SHP77 treated with DMSO at 0.1 percent for 48 hours (cell line): ENCODE measurements around the gene PPM1G.
A peak's percentile ranks its signal among the peaks of the same experiment; 100 is the strongest.
"Not testable (repeated sequence)": the region's sequence is repeated elsewhere in the genome, so short reads cannot be mapped to it uniquely, and the experiment has no call there.

Experiments used
- DNase-seq: peaks from one replicate; lab custom pipeline; 2025; lab: John Stamatoyannopoulos, UW

Gene PPM1G, protein sequence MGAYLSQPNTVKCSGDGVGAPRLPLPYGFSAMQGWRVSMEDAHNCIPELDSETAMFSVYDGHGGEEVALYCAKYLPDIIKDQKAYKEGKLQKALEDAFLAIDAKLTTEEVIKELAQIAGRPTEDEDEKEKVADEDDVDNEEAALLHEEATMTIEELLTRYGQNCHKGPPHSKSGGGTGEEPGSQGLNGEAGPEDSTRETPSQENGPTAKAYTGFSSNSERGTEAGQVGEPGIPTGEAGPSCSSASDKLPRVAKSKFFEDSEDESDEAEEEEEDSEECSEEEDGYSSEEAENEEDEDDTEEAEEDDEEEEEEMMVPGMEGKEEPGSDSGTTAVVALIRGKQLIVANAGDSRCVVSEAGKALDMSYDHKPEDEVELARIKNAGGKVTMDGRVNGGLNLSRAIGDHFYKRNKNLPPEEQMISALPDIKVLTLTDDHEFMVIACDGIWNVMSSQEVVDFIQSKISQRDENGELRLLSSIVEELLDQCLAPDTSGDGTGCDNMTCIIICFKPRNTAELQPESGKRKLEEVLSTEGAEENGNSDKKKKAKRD

DNA sequence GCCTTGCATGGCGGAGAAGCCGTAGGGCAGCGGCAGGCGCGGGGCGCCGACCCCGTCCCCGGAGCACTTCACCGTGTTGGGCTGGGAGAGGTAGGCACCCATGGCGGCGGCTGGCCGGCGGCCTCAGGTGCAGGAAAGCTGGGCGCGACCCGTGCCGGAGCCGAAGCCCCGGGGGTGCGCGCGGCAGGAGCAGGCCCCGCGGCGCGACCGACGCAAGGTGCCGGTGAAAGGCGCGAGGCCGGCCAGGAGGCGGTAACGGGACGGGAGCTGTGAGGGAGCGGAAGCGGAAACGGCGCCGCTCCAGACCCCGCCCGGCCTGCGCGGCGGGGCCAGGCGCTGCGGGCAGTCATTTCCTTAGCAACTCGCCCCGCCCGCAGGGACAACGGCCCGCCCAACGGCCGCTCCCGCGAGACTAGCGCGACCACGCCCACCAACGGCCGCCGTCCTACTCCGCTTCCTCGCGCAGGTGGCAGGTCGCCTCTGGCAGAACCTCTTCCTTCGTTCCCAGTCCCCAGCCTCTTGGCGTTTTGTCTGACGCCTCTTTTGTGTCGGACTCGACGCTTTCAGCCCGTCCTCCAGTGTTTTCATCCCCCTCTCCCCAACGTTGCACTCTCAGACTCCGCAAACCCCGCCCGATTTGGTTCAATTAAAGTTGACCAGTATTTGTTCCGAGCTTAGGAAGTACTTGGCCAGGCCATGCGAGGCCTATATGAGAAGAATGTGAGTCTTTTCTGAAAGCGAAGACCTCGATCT lies at the start of gene PPM1G:
PPM1G (minus strand) TSS at position 271 of the 753 bp plus-strand sequence; CDS start at position 102, 169 bp downstream.
- DNase-seq = peak; percentile 75

DNA sequence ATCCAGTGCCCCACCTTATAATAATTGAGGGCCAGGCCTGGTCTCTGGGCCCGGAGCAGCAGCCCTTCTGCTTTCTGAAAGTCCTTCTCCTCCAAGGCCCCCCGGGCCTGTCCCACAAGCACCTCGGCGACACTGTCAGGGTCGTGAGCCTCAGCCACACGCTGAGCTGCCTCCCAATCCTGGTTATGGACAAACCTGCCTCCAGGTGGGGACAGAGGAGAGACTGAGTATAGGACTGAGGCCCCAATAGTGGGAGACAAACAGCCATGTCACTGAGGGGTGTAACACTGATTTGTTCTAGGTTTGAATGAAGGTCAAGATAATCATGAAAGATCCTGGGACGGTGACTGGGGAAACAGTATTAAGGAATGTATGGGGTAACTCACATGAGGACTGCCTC lies 44.6 kb upstream of the PPM1G start:
- no peak for DNase-seq

DNA sequence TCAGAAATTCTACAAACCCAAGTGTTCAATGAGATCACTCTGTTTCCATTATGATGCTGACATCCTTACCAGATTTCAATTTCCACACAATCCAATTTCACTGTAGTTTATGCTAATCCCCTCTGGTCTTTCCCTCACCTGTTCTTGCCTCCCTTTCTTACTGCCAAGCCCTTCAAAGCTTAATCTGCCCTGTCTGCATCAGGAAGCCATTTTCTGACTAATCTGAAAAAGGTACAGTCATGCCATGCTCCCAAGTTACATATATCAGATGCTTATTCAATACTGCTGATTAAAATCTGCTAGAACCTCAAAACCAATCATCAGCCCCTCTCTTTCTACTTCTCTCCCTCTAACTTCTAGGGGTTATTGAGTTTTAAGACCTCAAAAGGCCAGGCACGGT lies 41.7 kb upstream of the PPM1G start:
- no peak for DNase-seq

DNA sequence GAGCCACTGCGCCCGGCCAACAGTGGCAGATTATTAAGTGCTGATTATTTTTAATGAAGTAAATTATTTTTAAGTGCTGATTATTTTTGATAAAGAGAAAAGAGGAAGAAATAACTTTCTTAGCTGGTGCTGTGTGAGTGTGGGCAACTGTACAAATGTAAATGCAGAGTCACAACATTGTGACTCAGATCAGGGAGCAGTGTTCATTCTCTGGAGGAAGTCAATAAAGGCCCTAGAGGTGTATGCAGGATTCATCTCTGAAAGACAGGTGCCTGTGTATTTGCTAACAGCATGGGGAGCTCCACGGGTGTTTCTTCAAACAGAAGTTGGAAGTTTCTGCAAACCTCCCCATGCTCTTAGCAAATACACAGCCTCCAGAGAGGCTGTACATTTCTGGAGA lies 39.0 kb upstream of the PPM1G start:
- DNase-seq = no peak

DNA sequence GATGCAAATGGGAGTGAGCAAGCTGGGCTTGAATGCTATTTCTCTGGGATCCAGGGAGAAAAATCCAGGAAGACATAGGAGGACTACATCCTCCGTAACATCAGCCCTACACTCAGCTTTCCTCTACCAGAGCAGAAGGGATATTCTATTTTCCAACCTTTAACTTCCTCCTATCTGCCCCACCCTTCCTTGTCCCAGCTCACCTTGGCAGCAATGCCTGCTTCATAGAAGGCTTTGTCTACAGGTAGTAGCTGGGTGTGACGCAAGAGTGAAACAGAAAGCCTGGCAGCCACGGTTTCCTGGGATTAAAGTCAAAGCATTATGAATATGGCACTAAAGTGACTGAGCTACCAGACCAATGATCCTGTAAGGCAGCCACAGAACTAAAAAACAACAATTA lies 36.7 kb upstream of the PPM1G start:
- DNase-seq = no peak

DNA sequence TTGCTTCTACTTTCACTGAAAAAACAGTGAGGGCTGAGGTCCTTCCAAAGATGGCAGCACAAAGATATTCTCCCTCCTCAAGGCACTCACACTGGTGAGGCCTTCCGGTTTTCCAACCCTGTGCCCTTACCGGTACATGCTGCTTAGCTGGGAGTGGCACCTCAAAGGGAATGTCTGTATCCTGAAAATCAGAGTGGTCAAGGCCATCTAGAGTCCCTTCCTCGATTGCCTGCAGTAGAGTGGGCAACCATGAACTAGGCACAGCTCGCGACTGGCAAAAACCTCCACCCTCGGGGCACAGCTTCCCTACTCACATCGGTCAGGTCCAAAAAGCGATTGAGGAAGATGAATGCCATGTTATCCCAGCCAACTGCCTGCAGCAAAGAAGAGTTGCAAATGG lies 36.2 kb upstream of the PPM1G start:
- no peak for DNase-seq

DNA sequence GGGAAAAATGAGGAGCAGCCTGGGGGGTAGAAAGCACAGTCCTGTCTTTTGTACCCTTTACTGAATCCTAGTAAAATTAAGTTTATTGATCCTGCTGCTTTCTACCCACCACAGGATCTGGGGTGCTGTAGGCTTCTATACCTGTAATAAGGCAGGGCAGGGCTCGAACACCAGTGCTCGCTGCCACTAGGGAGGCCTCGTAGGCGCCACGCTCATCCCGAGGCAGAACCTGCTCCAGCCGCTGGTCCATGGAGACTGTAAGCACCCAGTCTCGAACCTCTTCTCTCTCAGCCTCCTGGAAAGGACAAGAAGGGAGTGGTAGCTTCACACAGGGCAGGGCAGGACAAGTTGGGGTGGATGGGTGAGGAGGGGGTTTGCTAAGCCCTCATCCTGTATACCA lies 35.8 kb upstream of the PPM1G start:
- DNase-seq = no peak

DNA sequence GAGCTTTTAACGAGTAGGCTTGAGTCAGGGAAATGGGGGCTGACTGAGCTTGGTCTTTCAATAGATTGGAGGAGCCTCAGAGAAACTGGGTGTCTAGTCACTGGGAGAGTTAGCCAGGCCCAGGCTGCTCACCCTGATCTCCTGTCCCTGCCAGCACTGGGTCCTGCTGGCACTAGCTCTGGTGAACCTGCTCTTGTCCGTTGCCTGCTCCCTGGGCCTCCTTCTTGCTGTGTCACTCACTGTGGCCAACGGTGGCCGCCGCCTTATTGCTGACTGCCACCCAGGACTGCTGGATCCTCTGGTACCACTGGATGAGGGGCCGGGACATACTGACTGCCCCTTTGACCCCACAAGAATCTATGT lies 33.5 kb upstream of the PPM1G start:
- no peak for DNase-seq

DNA sequence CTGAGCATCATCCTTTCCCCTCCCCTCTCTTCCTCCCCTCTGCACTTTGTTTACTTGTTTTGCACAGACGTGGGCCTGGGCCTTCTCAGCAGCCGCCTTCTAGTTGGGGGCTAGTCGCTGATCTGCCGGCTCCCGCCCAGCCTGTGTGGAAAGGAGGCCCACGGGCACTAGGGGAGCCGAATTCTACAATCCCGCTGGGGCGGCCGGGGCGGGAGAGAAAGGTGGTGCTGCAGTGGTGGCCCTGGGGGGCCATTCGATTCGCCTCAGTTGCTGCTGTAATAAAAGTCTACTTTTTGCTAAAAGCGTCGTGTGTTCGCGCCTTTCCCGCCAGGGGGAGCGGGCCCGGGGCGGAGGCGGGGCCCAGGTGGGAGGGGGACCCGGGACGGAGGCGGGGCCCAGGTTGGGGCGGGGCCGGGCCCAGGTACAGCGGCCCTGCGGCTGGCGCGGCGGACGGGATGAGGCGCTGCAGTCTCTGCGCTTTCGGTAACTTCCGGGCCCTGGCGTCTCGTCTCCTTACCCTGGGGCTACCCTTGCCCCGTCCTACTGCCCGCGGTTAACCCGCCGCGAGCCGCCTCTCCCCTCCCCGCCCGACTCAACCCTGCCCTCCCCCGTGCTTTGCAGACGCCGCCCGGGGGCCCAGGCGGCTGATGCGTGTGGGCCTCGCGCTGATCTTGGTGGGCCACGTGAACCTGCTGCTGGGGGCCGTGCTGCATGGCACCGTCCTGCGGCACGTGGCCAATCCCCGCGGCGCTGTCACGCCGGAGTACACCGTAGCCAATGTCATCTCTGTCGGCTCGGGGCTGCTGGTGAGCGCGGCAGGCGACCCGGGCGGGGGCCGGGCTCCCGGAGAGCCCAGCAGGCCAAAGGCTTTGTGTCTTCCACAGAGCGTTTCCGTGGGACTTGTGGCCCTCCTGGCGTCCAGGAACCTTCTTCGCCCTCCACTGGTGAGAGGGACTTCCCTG lies 32.8 kb upstream of the PPM1G start, which contains the start of gene KRTCAP3:
KRTCAP3 (plus strand) TSS at position 424 of the 962 bp plus-strand sequence; CDS start at position 456, 32 bp downstream.
- DNase-seq = no peak

DNA sequence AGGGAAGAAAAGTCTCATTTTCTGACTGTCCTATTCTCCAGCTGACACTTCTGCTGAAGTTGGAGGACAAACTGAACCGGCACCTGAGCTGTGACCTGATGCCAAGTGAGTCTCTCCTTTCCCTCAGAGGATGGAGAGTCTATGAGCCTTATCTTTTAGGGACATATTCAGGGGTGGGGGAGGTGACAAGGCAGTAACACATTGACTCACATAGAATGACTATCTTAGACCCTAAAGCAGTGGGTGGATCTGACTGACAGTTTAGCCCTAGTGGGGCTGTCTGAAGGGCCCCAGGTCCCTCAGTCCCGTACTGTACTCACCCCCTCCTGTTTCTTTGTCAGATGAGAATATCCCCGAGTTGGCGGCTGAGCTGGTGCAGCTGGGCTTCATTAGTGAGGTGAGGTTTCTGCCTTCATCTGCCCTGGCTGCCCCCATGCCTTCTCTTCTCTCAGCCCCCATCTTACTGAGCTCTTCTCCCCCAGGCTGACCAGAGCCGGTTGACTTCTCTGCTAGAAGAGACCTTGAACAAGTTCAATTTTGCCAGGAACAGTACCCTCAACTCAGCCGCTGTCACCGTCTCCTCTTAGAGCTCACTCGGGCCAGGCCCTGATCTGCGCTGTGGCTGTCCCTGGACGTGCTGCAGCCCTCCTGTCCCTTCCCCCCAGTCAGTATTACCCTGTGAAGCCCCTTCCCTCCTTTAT lies 32.0 kb upstream of the PPM1G start:
- DNase-seq = no peak

DNA sequence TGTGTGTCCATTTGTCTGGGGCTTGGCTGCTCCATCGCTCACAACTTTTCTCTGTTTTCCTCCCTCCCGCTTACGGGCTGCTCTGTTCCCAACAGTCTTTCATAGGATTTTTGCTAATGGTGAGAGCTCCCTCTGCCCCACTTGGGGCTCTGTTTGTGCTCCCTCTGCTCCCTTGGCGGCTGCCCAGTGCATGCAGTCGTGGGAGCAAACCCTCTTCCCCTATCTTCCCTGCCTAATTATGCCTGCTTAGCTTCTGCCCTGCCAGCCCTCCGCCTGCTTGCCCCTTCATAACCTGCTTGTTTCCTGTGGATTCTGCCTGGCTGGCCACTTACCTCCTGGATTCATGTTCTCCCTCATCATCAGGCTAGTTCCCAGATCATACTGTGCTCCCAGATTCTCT lies 26.2 kb upstream of the PPM1G start:
- DNase-seq = no peak

DNA sequence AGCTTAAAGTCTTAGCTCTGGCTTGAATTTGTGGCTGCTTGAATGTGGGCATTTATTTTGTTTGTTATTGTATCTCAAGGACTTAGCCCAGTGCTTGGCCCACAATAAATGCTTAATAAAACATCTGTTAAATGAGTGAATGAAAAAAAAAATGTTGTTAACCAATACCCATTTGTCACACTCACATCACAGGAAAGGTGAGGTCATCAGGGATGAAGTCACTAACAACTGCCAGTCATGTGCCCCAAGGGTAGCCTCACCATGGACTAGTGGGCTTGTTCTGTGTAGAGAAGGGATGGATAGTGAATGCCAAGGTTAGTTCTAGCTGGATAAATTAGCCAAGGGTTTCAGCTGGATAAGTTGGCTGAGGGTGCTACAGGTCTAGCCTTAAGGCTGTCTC lies 22.0 kb upstream of the PPM1G start:
- no peak for DNase-seq

DNA sequence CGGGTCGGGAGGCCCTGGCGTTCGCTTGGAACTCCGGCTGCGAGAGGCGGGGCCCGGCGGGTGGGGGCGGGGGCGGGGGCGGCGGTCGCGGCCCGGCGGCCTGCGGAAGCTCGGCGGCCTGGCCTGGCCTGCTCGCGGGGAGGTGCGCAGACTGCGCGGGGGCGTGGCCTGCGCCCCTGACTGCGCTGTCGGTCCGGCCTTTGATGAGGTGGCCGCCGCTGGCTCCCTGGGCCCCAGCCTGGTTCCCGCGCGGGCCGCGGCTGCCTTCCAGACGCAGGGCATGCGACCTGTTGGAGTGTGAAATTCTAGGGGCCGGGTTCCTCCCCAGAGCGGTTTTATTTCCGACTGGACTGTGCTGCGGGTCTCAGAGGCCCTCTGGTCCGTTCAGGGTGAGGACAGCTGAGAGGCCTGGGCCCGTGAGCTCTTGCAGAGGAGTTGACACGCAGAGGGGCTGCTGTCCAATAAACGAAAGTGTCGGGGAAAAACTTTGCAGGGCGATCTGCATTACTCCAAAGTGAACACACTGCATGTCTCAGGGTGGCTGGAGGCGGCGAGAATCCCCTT lies 19.7 kb upstream of the PPM1G start:
- peak; percentile 65 for DNase-seq

DNA sequence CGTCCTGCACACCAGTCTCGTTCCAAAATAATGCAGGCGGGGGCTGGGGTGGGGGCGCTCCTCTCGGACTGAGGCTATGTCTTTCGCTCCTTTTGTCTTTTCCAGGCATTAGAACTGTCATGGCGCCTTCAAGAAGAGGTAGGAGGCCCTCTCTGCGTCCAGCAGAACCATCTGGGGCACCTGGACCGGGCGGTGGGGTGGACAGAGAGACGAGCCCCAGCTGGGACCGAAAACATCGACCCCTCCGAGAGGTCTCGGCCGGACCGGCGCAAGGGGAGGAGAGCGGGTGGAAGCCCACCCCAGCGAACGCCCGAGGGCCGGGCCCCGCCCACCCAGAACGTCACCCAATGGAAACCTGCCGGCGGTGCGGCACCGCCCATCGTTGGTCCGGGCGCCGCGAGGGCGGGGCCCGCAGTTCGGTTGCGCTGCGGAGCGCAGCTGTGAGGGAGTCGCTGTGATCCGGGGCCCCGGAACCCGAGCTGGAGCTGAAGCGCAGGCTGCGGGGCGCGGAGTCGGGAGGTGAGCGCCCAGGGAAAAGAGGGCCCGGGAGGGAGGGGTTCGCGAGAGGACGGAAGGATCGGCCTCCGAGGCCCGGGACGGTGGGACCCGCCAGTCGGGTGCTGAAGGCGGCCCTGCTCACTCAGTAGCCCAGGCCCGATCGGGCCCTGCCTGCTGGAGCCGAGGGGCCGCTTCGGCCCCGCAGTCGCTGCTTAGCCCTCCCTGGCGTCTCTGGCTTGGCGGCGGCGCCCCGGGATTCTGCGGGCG lies 19.0 kb upstream of the PPM1G start, which contains the start of gene NRBP1:
NRBP1 (plus strand) TSS at position 419 of the 765 bp plus-strand sequence. CDS start 4,643 bp downstream, outside the sequence.
- peak; percentile 76 for DNase-seq

DNA sequence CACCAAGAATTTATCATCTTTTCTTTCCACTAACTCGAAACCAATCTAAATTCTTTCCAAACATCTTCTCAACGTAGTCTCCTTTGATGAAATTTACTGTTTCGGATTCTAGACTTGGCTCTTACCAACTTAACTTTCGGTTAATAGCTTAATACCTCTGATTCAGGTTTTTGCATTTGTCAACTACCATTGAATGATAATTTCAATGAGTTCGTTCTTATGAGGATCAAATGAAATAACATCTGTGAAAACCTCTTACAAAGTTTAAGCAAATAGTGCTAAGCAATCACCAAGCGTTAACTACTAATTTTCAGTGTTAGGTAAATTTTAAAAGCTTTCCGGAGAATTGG lies 18.4 kb upstream of the PPM1G start:
- DNase-seq = no peak

DNA sequence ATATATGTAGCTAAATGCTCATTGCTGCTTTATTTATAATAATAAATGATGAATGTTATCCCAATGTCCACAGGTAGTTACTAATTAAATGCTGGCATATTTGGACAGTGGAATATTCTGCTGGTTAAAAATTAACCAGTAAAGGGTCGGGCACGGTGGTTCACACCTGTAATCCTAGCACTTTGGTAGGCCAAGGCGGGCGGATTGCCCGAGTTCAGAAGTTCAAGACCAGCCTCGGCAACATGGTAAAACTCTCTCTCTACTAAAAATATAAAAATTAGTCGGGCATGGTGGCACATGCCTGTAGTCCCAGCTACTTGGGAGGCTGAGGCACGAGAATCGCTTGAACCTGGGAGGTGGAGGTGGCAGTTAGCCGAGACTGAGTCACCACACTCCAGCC lies 15.6 kb upstream of the PPM1G start:
- not testable (repeated sequence) for DNase-seq

DNA sequence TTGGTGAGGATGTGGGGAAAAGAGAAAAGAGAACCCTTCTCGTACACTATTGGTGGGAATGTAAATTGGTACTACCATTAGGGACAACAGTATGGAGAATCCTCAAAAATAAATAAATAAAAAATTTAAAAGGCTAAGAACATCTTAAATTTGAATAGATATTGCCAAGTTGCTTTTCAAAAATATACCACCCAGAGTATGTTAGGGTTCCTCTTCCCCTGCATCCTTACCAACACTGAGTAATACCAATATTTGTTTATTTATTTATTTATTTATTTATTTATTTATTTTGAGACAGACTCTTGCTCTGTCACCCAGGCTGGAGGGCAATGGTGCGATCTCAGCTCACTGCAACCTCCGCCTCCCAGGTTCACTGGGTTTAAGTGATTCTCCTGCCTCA lies 13.6 kb upstream of the PPM1G start:
- DNase-seq = no peak

DNA sequence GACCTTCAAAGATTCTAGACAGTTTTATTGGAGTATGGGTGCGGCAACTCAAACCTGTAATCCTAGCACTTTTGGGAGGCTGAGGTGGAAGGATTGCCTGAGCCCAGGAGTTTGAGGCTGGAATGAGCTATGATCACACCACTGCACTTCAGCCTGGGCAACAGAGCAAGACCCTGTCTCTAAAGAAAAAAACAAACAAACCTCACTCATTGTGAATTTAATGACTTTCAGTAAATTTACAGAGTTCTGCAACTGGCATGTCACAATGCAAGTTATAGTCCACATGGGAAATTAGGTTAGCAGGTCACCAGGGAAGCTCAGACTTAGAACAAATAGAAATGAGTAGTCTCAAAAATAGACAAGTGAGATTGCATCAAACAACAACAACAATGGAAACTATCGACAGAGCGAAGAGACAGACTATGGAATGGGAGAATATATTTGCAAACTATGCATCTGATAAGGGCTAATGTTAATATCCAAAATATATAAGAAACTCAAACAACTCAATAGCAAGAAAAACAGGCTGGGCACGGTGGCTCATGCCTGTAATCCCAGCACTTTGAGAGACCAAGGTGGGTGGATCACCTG lies 12.4 kb upstream of the PPM1G start:
- no peak for DNase-seq

DNA sequence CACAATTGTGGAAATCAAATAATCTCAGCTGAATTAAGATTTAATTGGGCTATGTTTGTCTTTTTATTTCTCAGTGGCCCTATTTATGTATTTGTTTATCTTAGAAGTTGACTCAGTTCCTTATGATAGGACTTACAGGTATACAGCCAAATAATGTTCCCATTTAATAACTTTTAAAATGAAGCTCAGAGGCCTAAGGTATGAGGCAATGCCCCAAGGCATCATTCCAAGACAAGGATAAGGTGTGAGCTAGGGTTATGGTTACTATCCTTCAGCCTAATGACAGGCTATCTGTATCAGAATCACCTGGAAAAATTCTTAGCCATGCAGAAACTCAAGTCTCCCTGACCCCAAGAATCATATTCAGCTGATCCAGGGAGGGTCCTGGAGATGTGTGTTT lies 11.6 kb upstream of the PPM1G start:
- no peak for DNase-seq

DNA sequence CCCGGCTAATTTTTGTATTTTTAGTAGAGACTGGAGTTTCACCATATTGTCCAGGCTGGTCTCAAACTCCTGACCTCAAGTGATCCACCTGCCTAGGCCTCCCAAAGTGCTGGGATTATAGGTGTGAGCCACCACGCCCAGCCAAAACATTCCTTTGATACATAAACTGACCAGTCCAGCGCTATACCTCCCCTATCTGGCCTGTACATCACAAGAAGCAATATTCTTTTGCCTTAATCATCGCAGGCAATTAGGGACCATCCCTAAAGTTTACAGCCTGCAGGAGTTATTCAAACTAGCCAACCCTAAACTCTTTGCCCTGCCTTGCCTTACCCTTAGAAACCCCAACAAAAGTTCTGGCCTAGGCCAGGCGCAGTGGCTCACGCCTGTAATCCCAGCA lies 6.8 kb upstream of the PPM1G start:
- DNase-seq = no peak
